Uterus (tissue), 4 donors: ENCODE measurements around the gene ZNRF2. TPM values are rescaled to one million over a fixed set of nuclear protein-coding genes. Genes with fewer than 3 reads are reported as not detected.
"Not testable (repeated sequence)": the region's sequence is repeated elsewhere in the genome, so short reads cannot be mapped to it uniquely, and the experiment has no call there.

Source experiments
- DNase-seq, 2 donors: peaks; one replicate each; pipeline ENCODE4 v3.0.0-alpha.2; 2019 to 2020
- H3K27ac ChIP-seq, 2 donors: fragments of 200-600 bp; sonication (generic); 1 replicate in 1 of 2; 2 replicates in 1 of 2; pipeline ENCODE4 v1.5.1; 2016 to 2018
- H3K27me3 ChIP-seq, 2 donors: fragments of 200-600 bp; sonication (generic); one replicate each; pipeline ENCODE4 v1.5.1; 2018 to 2019; ENCODE audit warnings: control low read depth in 1 of 2
- H3K36me3 ChIP-seq, 2 donors: fragments of 200-600 bp; sonication (generic); one replicate each; pipeline ENCODE4 v1.5.1; 2019; ENCODE audit warnings: control low read depth in 1 of 2
- H3K4me1 ChIP-seq, 2 donors: fragments of 200-600 bp; sonication (generic); one replicate each; pipeline ENCODE4 v1.5.1; 2018 to 2019; ENCODE audit warnings: control low read depth in 1 of 2
- H3K4me3 ChIP-seq, 2 donors: fragments of 200-600 bp; sonication (generic); 1 replicate in 1 of 2; 2 replicates in 1 of 2; pipeline ENCODE4 v1.5.1; 2018 to 2019; ENCODE audit warnings: mild to moderate bottlenecking in 1 of 2
- H3K9me3 ChIP-seq, 2 donors: fragments of 200-600 bp; sonication (generic); one replicate each; pipeline ENCODE4 v1.5.1; 2019; ENCODE audit warnings: control low read depth in 1 of 2
- POLR2A ChIP-seq, 2 donors: fragments of 450-650 bp; IDR thresholded peaks; one replicate each; pipeline ENCODE4 v1.6.1; 2016; ENCODE audit warnings: antibody characterized with exemption in 2 of 2, mild to moderate bottlenecking in 1 of 2, moderate library complexity in 1 of 2
- intact Hi-C: fragments of 100-400 bp; cut with DNase I; formaldehyde crosslinking; loops from one replicate; pipeline ENCODE4 v1.15.1; 2023; ENCODE audit warnings: low total_unique reads
- total RNA-seq, 4 donors: library from RNA; depleted of rRNA in 3 of 4; stranded (reverse); fragments of >200 nt in 3 of 4; gene quantifications; one replicate each; pipeline versions ENCODE4 v1.1.0 to v1.2.4, GENCODE V29; 2014 to 2023
- TF ChIP-seq, protein P1 (sequence below), 4 experiments: fragments of 200-600 bp in 2 of 4; fragments of 450-650 bp in 2 of 4; sonication (generic) in 2 of 4; IDR thresholded peaks; one replicate each; pipeline ENCODE4 v1.5.1; 2016 to 2019; ENCODE audit warnings: antibody characterized with exemption in 4 of 4, mild to moderate bottlenecking in 2 of 4, moderate library complexity in 1 of 4
- donor health status: DM: yes; HTN: yes; CAD: no.

ZNRF2 gene
- total RNA-seq, 4 donors from 2014 or later, result 22.0 to 40.6 (median 27.3) TPM

DNA sequence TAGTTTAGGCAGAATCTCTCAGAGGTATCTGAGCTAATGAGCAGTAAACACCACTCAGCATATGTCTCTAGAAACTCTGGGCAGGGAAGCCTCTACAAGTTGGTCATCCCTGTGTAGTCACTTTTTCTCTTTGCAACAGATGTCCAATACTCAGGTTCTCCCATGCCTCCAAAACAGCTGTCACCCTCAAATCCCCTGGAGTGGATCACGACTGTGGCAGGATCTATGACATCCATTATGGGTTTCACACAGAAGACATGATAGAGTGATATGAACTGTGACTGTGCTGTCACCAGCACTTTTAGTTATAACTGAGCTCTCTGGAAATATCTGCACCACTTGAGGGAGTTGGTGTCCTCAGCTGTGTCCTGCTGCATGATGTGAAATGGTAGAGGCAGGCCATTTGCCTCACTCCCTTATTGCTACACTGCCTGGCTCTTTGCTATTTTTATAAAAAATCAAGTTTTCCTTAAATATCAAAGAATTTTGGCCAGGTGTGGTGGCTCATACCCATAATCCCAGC lies 24.1 kb upstream of the ZNRF2 start:
- TF ChIP-seq, protein P1, sequence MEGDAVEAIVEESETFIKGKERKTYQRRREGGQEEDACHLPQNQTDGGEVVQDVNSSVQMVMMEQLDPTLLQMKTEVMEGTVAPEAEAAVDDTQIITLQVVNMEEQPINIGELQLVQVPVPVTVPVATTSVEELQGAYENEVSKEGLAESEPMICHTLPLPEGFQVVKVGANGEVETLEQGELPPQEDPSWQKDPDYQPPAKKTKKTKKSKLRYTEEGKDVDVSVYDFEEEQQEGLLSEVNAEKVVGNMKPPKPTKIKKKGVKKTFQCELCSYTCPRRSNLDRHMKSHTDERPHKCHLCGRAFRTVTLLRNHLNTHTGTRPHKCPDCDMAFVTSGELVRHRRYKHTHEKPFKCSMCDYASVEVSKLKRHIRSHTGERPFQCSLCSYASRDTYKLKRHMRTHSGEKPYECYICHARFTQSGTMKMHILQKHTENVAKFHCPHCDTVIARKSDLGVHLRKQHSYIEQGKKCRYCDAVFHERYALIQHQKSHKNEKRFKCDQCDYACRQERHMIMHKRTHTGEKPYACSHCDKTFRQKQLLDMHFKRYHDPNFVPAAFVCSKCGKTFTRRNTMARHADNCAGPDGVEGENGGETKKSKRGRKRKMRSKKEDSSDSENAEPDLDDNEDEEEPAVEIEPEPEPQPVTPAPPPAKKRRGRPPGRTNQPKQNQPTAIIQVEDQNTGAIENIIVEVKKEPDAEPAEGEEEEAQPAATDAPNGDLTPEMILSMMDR (IDR thresholded peaks at IDR 0.05), result no peak
- no peak for TF ChIP-seq POLR2A (IDR thresholded peaks at IDR 0.05)

DNA sequence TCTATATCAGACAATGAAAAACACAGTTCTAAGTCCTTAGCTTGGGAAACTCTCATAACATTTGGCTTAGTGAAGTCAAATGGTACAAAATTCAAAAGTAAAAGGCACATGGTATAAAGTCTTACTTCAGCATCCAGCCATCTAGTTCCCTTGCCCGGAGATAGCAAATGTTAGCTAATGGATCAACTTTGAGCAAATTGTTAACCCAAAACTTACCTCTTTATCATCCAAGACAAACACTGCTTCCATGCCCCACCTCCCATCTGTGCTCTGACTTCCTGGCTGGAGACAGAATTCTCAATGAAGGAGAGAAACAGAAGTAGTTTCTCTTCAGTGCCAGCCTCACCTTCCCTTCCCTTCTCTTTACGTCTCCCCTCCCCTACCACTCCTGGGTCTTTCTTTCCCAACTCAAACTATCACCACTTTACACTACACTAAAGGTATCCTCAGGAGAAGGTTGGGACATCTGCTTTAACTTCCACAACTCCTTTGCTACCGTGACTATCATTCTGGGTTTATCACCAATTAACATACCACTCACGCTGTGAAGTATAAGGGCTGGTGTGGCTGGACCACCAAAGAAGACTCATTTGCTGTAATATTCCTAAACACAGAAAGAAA lies 21.2 kb upstream of the ZNRF2 start:
- intact Hi-C loops, result no loop called here
- TF ChIP-seq POLR2A (IDR thresholded peaks at IDR 0.05), result no peak
- TF ChIP-seq, protein P1 (IDR thresholded peaks at IDR 0.05), result no peak
- H3K4me1 ChIP-seq, result no peaks in the 10 kb centered on the region

More for the DNA sequence above, 24.1 kb upstream of the ZNRF2 start:
- Histone ChIP-seq H3K4me1 (no peaks in the 10 kb centered on the region), H3K27ac (no peak overlapping the region), H3K36me3 (no peaks in the 10 kb centered on the region), H3K9me3 (no peaks in the 10 kb centered on the region), H3K4me3 (no peak overlapping the region), H3K27me3 (no peaks in the 10 kb centered on the region)
- DNase-seq, result no peak
- intact Hi-C loops, result no loop called here

DNA sequence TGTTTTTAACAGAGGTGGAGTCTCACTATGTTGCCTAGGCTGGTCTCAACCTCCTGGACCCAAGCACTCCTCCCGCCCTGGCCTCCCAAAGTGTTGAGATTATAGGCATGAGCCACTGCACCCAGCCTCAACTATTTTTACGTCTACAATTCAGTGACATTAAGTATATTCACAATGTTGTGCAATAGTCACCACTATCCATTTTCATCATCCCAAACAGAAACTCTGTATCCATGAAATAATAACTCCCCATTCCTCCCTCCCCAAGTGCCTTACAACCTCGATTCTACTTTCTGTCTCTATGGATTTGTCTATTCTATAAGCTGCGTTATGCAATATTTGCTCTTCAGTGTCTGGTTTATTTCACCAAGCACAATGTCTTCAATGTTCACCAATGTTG lies 20.3 kb upstream of the ZNRF2 start:
- H3K27ac ChIP-seq, result no peak overlapping the region
- DNase-seq, result no peak
- H3K4me3 ChIP-seq, result no peak overlapping the region
- H3K4me1 ChIP-seq, result no peaks in the 10 kb centered on the region
- no peaks in the 10 kb centered on the region for H3K36me3 ChIP-seq
- H3K9me3 ChIP-seq, result no peaks in the 10 kb centered on the region
- no peaks in the 10 kb centered on the region for H3K27me3 ChIP-seq
- TF ChIP-seq POLR2A (IDR thresholded peaks at IDR 0.05), result no peak
- TF ChIP-seq, protein P1 (IDR thresholded peaks at IDR 0.05), result no peak
- intact Hi-C loops, result no loop called here

More for the DNA sequence above, 21.2 kb upstream of the ZNRF2 start:
- no peaks in the 10 kb centered on the region for H3K9me3 ChIP-seq
- DNase-seq, result no peak
- H3K27ac ChIP-seq, result no peak overlapping the region
- no peaks in the 10 kb centered on the region for H3K36me3 ChIP-seq
- no peaks in the 10 kb centered on the region for H3K27me3 ChIP-seq
- no peak overlapping the region for H3K4me3 ChIP-seq

DNA sequence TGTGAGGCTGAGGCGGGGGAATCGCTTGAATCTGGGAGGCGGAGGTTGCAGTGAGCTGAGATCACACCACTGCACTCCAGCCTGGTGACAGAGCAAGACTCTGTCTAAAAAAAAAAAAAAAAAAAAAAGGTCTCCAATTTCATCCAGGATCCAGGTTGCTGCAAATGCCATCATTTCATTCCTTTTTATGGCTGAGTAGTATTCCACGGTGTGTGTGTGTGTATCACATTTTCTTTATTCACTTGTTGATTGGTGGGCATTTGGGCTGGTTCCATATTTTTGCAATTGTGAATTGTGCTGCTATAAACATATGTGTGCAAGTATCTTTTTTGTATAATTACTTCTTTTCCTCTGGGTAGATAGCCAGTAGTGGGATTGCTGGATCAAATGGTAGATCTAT lies 19.2 kb upstream of the ZNRF2 start:
- H3K4me3 ChIP-seq, H3K36me3 ChIP-seq, DNase-seq, H3K27ac ChIP-seq, H3K9me3 ChIP-seq, H3K27me3 ChIP-seq, H3K4me1 ChIP-seq, intact Hi-C loops: not testable (repeated sequence)

DNA sequence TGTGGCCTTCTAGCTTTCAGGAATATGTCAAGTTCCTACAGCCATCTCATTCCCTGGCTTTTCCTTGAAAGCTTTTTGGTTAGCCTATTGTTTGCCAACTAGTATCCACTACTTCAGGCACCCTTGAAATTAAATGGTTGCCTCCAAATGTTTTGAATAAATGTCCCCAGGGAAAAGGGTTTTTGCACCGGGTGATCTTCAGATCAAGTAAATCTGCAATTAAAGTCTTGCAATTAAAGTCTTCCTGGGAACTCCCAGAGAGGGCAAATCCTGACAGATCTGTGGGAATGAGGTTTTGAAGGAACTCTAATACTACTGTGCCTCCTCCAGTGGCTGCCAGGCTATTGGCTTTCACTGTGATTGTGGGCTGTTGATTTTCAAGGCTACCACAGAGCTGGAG lies 17.7 kb upstream of the ZNRF2 start:
- H3K27ac ChIP-seq, result no peak overlapping the region
- H3K4me1 ChIP-seq, result no peaks in the 10 kb centered on the region
- no peaks in the 10 kb centered on the region for H3K9me3 ChIP-seq
- no peaks in the 10 kb centered on the region for H3K36me3 ChIP-seq
- H3K27me3 ChIP-seq, result no peaks in the 10 kb centered on the region
- intact Hi-C loops, result no loop called here
- TF ChIP-seq, protein P1 (IDR thresholded peaks at IDR 0.05), result no peak
- no peak for TF ChIP-seq POLR2A (IDR thresholded peaks at IDR 0.05)
- DNase-seq, result no peak
- no peak overlapping the region for H3K4me3 ChIP-seq
